Stimulated activated CD4-positive, alpha-beta T cell treated with anti-CD3 and anti-CD28 coated beads, Interleukin-2, amount 100 ng/mL, for 48 hours (primary cell): ENCODE measurements around the gene GRPEL1.

Experiments
- DNase-seq, 2 donors: peaks; one replicate each; pipeline ENCODE4 v3.0.0-alpha.2; 2020

The GRPEL1 gene

DNA sequence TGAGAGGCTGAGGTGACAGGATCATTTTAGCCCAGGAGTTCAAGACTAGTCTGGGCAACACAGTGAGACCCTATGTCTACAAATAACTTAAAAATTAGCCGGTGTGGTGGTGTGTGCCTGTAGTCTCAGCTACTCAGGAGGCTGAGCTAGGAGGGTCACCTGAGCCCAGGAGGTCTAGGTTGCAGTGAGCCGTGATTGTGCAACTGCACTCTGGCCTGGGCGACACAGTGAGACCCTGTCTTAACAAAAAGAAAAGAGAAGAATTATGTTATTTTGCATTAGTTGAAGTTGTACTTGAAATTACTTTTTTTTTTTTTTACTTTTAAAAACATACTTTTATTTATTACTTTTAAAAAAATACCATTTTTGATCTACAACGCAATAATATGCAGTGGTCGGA is 46.5 kb downstream of the GRPEL1 start:
- no peak for DNase-seq

DNA sequence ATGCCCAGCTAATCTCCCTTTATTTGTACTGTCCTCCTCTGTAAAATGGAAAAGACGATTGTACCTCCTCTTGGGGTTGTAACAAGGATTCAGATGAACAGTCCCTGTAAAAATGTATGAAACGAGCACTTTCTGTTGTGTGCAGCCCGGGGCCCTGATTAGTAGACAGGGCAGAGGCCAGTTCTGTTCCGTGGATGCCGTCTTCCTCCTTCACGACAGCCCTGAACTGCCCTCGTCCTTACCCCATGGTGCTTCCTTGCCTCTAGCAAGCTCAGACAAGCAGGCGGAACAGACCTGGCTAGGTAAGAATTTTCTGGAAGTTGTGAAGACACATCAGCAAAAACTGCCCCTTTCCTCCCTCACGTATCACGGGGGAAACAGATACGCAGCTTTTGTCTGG is 47.0 kb downstream of the GRPEL1 start:
- DNase-seq = no peak

DNA sequence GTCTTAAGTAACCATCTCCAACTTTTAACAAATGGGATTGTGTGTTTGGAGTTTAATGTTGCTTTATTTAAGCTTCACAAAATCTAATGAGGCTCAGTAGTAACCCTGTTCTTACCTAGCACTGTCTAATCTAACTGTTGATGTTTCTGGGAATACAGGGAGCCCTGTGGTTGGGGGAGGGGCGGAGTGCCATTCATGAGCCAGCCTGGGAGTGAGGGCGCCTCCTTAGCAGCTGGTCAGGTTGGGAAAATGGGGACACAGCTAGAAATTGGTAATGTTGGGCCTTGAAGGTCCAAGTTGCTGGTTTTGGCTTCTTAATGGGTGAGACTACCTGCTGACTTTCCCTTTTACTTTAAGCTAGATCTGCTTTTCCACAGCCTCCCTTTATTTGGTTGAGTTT is 47.6 kb downstream of the GRPEL1 start:
- DNase-seq = no peak

DNA sequence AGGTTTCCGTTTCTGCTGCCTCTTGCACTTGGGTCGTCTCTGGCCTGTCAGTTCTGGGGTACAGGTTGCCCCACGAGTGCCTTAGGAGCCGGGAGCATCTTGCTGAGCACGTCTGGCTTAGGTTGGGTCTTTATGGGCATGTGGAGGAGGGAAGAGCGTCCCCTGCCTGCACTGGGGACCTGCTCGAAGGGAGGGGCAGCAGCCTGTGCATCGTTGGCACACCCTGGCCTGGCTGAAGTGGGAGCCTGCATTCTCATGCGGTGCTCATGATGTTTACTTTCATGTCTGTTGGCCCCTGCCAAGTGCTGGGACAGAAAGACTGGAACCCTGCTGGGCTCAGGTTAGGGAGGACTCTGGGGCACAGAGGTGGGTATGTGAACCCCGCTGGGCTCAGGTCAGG is 48.5 kb downstream of the GRPEL1 start:
- no peak for DNase-seq

DNA sequence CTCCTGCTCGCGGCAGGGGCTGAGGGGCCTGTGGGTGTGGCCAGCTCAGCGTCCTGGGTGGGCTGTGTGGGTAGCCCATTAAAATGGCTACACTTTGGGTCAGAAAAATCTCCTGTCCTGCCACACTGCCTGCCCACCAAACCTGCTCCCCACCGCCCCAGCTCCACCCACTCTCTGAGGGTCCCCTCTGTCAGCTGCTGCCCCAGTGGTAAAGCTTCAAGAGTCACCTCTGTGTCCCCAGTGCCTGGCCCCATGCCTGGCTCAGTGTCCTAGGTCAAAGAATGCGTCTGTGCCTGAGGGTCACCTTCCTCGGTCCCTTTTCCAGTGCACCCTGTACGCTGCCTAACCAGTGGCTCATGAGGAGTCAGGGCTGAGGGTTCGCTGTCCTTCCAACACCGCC is 49.6 kb downstream of the GRPEL1 start:
- no peak for DNase-seq

DNA sequence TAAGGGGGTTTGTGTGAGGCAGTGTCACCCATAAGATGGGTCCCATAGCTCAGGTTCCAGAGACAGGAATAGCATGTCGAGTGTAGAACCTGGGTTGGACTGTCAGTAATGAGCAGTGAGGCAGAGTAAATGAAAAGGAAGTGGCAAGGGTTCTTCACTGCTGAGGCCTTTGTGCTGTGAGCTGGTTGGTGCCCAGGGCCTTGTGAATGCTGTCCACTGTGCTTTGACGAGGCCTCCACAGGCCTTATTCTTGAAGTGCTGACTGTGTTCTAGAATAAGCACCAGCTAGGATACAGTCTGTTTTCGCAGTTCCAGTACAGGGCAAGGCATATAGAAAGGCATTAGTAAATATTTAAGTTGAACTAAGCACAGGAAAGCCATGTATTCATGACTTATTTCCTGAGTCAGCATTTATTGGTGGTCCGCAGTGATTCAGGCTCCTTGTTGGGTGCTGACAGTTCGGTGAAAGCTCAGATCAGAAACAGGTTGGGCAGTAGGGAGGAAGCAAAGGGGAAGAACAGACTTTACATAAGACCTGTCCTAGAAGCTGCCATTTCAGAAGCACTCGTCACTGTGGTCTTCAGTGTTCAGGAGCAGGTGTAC is 50.3 kb downstream of the GRPEL1 start:
- no peak for DNase-seq

DNA sequence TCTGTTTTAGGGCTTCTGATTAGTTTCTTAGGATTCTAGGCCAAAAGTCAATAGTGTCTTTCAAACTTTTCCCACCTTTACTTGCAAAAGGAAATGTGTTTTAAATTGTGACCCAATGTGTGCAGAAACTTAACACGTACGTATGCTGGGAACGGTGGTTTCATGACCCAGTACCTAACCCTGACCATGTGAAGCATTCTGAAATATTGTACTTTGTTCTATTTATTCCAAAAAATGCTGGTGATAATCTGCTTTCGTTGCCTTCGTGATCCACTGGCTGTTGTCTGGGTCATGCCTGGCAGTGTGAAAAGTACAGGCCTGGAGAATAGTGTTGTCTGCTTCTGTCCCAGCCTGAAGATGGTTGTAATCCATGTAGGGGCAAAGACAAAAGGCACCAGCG is 51.4 kb downstream of the GRPEL1 start:
- DNase-seq = no peak

DNA sequence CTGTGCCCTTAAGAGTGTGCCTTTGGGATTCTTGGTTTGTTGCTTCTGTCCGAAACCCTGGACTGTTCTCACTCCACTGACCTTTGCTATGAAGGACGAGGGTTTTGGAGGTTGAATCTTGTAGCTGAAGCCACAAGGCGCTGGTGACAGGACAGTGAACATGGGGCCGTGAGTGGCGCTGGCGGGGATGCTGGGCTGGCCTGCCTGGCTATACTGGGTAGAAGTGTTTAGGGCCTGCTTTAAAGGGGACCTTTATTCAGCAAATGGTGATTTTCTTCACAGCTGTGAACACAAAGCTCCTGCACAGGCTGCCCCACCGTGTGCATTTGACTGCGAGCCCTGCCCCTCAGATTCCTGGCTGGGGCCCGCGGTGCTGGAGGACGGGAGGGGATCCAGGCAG is 51.8 kb downstream of the GRPEL1 start:
- DNase-seq = no peak

DNA sequence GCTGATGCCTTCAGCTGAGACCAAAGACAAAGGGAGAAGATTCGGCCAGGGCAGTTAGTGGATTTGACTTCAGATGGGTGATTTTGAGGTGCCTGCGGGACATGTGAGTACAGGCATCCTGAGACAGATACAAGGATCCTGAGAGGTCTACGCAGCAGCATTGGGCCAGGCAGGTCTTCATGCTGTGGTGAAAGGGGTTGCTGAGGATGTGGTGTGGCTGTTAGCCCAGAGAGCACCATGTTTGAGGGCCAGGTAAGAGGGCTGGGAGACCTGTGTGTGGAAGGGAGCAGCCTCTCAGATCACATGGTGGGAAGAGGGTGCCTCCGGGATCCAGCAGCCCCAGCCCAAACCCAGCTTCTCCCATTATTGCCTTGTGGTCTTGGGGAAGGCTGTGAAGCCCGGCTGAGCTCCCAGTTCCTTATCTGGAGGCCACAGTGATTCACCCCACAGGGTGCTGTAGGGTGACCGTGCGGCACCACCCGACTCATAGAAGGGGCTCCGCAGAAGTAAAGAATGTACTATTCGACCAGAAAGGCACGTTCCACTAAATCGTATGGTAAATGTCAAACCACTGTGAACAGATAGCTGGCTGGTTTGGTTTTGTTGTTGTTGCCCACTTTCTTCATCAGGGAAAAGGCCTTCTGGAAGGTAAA is 52.4 kb downstream of the GRPEL1 start:
- DNase-seq = no peak

DNA sequence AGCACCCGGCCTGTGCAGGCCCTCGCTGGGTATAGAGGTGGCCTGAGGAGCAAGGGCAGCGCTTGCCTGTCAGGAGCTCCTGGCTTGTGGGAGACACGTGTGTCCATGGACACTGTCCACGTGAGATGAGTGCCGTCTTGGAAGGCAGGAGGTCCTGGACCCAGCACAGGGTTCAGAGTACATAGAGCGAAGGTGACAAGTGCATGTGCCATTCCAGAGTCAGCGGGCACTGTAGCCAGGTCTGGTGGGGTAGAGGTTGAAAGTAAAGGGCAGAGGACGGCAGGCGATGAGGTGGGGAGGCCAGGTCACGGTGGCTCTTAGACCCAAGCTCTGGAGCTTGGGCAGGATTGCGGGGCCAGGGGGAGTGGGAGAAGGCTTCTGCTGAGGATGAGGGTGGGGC is 53.0 kb downstream of the GRPEL1 start:
- no peak for DNase-seq

DNA sequence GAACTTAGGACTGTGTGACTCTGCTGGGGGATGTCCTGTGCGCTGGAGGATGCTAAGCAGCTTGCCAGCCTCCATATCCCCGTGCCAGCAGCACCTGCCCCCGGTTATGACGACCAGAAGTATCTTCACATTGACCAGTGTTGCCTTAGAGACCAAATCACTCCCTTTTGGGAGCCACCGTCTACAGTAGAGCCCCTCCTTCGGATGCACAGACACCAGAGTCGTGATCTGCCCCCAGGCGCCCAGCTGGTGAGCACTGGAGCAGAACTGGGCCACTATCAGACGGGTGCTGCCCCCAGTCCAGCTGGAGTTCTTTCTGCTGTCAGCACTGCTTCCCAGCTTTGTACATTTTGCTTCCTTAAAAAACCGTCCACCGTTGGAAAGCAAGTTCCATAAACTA is 54.7 kb downstream of the GRPEL1 start:
- DNase-seq = no peak

DNA sequence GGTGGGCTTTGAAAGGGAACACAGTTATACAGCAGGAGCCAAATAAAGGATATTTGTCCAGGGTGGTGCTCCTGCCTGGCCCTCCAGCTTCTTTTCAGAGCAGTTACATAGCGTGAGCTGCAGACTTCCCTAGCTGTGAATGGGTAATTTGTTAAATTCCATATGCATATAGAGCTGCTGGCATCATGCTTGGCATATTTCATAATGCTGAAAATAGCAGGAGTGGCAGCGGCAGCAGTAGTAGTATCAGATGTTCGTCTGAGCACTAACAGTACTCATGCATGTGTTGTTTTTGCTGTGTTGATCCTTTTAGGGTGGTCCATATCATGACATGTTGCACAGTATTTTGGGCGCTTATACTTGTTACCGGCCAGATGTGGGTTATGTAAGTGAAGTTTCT is 58.3 kb downstream of the GRPEL1 start:
- no peak for DNase-seq
